ENCODE measurements around the gene QRICH1.

QRICH1 gene

DNA sequence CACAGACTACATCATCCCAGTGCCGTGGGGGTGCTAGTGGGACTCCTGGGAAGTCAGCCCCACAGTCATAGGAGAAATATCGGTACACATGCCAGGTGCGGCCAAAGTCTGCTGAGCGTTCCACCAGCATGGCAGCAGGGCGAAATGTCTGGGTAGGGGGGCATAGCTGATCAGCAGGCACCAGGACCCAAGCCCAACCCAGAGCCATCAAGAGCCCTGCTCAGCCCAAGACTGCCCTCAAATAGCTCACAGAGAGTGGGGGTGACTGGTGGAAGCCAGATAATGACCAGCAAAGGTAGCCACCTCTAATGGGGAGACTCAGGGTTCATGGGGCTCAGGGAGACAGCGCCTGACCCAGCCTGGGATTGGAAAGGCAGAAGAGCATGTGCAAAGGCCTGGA is 37.7 kb upstream of the QRICH1 start:
- TF ChIP-seq EP300 (IDR thresholded peaks at IDR 0.05; ENCODE audit: borderline replicate concordance) (no peak), CEBPB (IDR thresholded peaks at IDR 0.05) (no peak), YY1 (IDR thresholded peaks at IDR 0.05; ENCODE audit: low read depth) (no peak), RAD21 (IDR thresholded peaks at IDR 0.05; ENCODE audit: low read depth) (no peak), CREB1 (IDR thresholded peaks at IDR 0.05; ENCODE audit: low read depth) (no peak)
- TF ChIP-seq, protein P1, sequence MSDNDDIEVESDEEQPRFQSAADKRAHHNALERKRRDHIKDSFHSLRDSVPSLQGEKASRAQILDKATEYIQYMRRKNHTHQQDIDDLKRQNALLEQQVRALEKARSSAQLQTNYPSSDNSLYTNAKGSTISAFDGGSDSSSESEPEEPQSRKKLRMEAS (IDR thresholded peaks at IDR 0.05): no peak

DNA sequence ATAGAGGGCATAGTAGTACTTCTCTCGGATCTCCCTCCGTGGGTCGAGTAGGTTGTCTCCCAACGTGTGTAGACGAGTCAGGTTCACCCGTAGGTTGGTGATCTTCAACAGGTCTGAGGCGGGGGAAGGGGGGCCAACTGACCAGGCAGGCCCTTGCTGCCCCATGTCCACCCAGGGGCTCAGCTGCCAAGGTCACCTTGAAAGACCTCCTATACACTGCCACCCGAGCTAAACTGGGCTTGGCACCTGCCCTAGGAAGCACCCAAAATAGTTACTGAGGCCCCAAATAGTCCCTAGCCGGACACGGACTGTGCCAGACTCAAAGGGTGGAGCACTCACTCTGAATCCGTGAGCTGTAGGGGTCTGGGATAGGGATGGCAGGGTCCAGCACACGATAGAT is 37.2 kb upstream of the QRICH1 start:
- TF ChIP-seq, protein P1 (IDR thresholded peaks at IDR 0.05): no peak
- TF ChIP-seq EP300 (IDR thresholded peaks at IDR 0.05; ENCODE audit: borderline replicate concordance) (no peak), YY1 (IDR thresholded peaks at IDR 0.05; ENCODE audit: low read depth) (no peak), TCF12 (IDR thresholded peaks at IDR 0.05; ENCODE audit: low read depth) (no peak), EGR1 (IDR thresholded peaks at IDR 0.05) (no peak), FOXM1 (IDR thresholded peaks at IDR 0.05; ENCODE audit: borderline replicate concordance, low read depth) (no peak), ZBTB7A (IDR thresholded peaks at IDR 0.05; ENCODE audit: low read depth) (no peak)

DNA sequence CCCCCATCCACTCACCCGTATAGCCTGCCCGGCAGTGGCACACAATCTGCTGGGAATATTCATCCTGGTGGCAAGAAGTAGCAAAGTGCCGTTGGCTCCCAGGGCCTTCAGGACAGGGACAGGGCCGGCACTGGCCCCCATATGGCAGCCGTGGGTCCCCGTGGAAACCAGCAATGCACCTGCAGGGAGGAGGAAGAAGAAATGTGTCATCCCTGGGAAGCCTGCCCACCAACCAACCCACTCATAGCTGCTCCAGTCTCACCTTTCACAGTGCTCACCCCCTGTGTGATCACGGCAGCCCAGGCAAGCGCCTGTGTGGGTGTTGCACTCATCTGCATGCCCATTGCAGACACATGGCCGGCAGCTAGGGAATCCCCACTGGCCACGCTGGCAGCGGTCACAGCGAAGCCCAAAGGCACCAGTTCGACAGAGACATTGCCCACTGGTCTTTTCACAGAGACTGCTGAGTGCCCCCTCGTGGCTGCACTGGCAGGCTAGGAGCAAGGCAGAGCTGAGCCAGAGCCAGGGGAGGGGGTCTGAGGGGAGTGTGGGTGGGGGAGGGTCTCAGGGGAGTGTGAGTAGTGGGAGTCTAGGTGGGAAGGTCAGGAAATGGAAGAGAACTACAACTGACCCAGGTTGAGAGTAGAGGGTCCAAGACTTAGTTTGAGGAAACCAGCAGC is 31.3 kb upstream of the QRICH1 start:
- TF ChIP-seq EP300 (IDR thresholded peaks at IDR 0.05; ENCODE audit: borderline replicate concordance) (no peak), ZBTB7A (IDR thresholded peaks at IDR 0.05; ENCODE audit: low read depth) (no peak)

DNA sequence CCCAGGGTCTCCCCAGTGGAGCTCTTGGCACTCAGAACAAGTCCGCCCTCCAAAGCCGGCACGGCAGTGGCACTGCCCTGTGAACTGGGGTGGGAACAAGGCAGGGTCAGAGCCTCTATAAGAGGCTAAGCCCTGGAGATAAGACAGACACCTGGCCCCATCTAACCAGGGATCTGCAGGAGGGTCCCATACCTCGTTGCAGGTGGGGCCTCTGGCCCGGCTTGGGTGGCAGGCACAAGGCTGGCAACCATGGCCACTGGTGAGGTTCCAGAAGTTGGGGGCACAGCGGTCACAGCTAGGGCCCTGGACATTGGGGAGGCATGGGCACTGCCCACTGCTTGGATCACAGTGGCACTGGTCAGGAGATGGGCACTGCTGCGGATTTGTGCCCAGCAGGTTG is 30.3 kb upstream of the QRICH1 start:
- no peak for TF ChIP-seq TAF1 (IDR thresholded peaks at IDR 0.05; ENCODE audit: low read depth)
- no peak for TF ChIP-seq NFIC (IDR thresholded peaks at IDR 0.05)
- TF ChIP-seq, protein P1 (IDR thresholded peaks at IDR 0.05): no peak
- TF ChIP-seq, protein P2, sequence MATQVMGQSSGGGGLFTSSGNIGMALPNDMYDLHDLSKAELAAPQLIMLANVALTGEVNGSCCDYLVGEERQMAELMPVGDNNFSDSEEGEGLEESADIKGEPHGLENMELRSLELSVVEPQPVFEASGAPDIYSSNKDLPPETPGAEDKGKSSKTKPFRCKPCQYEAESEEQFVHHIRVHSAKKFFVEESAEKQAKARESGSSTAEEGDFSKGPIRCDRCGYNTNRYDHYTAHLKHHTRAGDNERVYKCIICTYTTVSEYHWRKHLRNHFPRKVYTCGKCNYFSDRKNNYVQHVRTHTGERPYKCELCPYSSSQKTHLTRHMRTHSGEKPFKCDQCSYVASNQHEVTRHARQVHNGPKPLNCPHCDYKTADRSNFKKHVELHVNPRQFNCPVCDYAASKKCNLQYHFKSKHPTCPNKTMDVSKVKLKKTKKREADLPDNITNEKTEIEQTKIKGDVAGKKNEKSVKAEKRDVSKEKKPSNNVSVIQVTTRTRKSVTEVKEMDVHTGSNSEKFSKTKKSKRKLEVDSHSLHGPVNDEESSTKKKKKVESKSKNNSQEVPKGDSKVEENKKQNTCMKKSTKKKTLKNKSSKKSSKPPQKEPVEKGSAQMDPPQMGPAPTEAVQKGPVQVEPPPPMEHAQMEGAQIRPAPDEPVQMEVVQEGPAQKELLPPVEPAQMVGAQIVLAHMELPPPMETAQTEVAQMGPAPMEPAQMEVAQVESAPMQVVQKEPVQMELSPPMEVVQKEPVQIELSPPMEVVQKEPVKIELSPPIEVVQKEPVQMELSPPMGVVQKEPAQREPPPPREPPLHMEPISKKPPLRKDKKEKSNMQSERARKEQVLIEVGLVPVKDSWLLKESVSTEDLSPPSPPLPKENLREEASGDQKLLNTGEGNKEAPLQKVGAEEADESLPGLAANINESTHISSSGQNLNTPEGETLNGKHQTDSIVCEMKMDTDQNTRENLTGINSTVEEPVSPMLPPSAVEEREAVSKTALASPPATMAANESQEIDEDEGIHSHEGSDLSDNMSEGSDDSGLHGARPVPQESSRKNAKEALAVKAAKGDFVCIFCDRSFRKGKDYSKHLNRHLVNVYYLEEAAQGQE (IDR thresholded peaks at IDR 0.05; ENCODE audit: low read depth): no peak

DNA sequence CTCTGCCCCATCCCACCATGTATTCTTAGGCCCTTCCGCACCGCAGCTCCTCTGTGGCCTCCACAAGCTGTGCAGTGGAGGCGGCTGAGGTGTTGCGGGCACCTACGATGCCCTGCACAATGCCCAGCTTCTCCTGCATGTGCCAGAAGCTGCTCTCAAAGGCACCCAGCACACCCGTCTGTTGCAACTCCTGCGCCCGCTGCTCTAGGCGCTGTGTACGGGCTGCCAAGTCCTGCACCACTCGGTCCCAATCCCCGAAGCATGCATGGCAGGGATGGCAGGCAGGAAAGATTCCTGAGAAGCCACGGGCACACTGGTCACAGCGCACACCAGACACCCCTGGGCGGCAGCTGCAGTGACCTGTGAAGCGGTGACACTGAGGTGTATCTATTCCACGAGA is 29.8 kb upstream of the QRICH1 start:
- TF ChIP-seq ZBTB7A (IDR thresholded peaks at IDR 0.05; ENCODE audit: low read depth) (no peak), YY1 (IDR thresholded peaks at IDR 0.05; ENCODE audit: low read depth) (no peak), TEAD4 (IDR thresholded peaks at IDR 0.05) (no peak), EP300 (IDR thresholded peaks at IDR 0.05; ENCODE audit: borderline replicate concordance) (no peak), TCF12 (IDR thresholded peaks at IDR 0.05; ENCODE audit: low read depth) (no peak)
- TF ChIP-seq, protein P2 (IDR thresholded peaks at IDR 0.05; ENCODE audit: low read depth): no peak

DNA sequence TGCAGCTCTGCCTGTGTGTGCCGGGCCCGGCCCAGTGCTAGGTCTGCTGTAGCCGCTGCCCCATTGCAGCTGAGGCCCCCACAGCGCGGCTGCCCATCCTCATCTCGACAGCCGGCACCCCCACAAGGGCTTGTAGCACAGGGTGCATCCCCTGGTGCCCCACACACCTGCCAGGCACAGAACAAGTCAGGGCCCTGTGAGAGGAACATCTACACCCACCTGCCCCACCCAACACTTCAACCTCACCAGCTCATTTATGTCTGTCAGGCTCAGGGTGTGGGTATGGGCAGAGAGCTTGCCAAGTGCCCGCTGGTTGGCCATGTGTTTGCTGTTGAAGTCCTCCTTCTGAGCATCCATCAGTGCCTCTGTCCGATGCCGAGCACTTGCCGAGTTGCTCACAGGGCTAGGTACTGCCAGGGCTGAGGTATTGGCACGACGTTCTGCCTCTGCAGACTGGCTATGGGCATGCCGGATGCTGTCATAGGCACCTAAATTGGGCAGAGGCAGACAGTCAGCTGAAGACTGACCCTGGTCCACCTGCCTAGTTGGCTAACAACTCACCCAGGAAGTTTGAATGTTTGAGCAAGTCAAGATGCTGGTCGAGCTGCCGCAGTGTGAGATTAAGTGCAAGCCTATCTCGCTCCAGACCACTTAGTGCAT is 29.1 kb upstream of the QRICH1 start:
- TF ChIP-seq FOXM1 (IDR thresholded peaks at IDR 0.05; ENCODE audit: borderline replicate concordance, low read depth) (no peak), RAD21 (IDR thresholded peaks at IDR 0.05; ENCODE audit: low read depth) (no peak), TCF12 (IDR thresholded peaks at IDR 0.05; ENCODE audit: low read depth) (no peak), EGR1 (IDR thresholded peaks at IDR 0.05) (no peak), YY1 (IDR thresholded peaks at IDR 0.05; ENCODE audit: low read depth) (no peak), CEBPB (IDR thresholded peaks at IDR 0.05) (no peak), NFIC (IDR thresholded peaks at IDR 0.05) (no peak), CREB1 (IDR thresholded peaks at IDR 0.05; ENCODE audit: low read depth) (no peak), TAF1 (IDR thresholded peaks at IDR 0.05; ENCODE audit: low read depth) (no peak), TEAD4 (IDR thresholded peaks at IDR 0.05) (no peak), ZBTB7A (IDR thresholded peaks at IDR 0.05; ENCODE audit: low read depth) (no peak), EP300 (IDR thresholded peaks at IDR 0.05; ENCODE audit: borderline replicate concordance) (no peak)
- TF ChIP-seq, protein P1 (IDR thresholded peaks at IDR 0.05): no peak
- TF ChIP-seq, protein P3, sequence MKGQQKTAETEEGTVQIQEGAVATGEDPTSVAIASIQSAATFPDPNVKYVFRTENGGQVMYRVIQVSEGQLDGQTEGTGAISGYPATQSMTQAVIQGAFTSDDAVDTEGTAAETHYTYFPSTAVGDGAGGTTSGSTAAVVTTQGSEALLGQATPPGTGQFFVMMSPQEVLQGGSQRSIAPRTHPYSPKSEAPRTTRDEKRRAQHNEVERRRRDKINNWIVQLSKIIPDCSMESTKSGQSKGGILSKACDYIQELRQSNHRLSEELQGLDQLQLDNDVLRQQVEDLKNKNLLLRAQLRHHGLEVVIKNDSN (IDR thresholded peaks at IDR 0.05): no peak
- TF ChIP-seq, protein P2 (IDR thresholded peaks at IDR 0.05; ENCODE audit: low read depth): no peak

All from Ishikawa (cell line).